Kidney capillary endothelial cell (primary cell): ENCODE data around the gene TRPM4.
"Not testable (repeated sequence)": the region's sequence is repeated elsewhere in the genome, so short reads cannot be mapped to it uniquely, and the experiment has no call there.

Experiments
- DNase-seq: peaks from one replicate; pipeline ENCODE4 v3.0.0-alpha.2; 2018; ENCODE audit warnings: low spot score

The TRPM4 gene

GRCh38 chr19:49127225-49127624 lies 30.4 kb upstream of the TRPM4 start:
- DNase-seq: not testable (repeated sequence)

DNA sequence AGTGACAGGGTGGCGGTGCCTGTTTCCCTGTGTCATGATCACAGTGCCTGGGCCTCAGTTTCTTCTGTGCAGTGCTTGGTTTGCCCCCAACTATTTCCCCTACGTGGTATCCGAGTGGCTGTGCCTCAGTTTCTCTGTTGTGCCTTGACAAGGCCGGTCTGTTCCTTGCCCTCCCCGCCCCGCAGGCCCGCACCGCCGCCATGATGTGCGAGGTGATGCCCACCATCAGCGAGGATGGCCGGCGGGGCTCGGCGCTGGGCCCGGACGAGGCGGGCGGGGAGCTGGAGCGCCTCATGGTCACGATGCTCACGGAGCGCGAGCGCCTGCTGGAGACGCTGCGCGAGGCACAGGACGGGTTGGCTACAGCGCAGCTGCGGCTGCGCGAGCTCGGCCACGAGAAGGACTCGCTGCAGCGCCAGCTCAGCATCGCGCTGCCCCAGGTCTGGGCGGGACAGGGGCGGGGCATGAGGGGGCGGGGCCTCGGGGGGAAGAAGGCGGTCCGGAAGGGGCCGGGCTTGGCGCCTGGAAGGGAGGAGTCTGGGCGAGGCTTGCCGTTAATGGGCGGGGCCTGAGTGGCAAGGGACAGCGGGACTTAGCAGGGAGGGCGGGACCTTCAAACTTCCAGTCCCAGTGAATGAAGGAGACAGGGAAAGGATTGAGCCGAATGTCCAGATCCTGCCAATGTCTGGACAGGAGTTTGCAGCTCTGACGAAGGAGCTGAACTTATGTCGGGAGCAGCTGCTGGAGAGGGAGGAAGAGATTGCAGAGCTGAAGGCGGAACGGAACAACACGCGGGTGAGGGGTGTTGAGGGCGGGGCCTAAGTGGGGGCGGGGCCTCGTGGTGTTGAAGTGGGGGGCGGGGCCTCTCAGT lies 29.7 kb upstream of the TRPM4 start:
- DNase-seq: peak; percentile 95

DNA sequence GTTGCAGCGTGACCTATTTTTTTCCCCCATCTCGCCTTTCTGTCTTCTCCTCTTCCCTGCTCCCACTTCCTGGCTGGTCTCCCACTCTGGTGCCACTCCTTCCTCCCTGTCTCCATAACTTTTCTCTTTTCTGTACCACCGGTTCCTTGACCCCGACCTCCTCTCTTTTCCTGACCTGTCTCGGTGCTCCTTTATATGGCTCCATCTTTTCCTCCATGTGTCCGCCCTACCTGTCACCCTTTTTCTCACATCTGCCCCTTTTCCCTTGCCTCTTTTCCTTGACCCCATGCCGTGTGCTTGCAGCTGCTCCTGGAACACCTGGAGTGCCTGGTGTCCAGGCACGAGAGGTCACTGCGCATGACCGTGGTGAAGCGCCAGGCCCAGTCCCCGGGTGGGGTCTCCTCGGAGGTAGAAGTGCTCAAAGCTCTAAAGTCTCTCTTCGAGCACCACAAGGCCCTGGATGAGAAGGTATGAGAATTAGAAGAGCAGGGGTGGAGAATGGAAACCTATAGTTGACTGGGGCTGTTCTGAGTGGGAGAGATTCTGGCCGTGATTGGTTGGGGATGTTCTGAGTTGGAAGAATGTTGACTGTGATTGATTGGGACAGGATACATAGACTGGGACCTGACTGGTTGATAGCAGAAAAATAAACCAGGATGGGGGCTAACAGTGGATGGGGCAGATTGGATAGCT lies 28.9 kb upstream of the TRPM4 start:
- DNase-seq: no peak

DNA sequence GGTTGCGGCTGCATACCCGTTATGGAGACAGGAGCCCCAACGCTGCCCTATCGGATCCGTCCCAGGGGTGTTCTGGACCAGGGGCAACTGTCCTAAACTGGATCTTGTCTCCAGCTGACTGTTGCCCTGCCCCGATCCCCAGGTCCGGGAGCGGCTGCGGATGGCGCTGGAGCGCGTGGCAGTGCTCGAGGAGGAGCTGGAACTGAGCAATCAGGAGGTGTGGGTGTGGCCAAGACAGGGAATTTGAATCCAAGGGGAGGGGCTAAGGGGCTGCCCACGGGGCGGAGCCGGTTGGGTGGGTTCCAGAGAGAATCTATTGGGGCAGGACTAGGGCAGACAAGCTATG lies 28.4 kb upstream of the TRPM4 start:
- DNase-seq: no peak

DNA sequence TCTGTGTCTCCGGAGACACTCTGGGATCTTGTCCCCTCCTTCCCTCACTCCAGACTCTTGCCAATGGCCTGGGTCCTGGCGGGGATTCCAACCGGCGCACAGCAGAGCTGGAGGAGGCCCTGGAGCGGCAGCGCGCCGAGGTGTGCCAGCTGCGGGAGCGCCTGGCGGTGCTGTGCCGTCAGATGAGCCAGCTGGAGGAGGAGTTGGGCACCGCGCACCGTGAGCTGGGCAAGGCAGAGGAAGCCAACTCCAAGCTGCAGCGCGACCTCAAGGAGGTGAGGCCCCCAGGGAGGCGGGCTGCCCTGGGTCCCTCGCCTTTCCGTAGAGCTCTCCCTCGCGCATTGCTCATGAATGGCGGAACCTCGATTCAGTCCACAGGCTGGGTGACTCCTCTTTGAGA lies 27.3 kb upstream of the TRPM4 start:
- no peak for DNase-seq

GRCh38 chr19:49132974-49133609 lies 24.5 kb upstream of the TRPM4 start:
- no peak for DNase-seq

GRCh38 chr19:49133621-49134454 lies 23.8 kb upstream of the TRPM4 start:
- no peak for DNase-seq

DNA sequence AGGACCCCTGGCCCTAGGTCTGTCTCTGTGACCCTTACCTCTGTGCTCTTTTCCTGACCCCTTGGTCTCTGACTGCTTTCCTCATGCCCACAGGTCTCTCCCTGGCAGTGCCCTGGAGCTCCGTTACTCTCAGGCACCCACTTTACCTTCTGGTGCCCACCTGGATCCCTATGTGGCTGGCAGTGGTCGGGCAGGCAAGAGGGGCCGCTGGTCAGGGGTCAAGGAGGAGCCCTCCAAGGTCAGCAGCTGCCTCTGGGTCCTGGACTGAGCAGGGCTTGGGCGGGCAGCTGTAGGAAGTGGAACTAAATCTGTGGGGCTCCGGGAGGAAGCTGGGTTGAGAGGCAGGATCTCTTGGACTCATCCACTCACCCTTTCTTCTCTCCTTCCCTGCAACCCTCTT lies 21.9 kb upstream of the TRPM4 start:
- no peak for DNase-seq

GRCh38 chr19:49136771-49137171 lies 20.8 kb upstream of the TRPM4 start:
- no peak for DNase-seq

- DNase-seq: no peak
Observed at GRCh38 chr19:49140951-49141350, 16.6 kb upstream of the TRPM4 start.

DNA sequence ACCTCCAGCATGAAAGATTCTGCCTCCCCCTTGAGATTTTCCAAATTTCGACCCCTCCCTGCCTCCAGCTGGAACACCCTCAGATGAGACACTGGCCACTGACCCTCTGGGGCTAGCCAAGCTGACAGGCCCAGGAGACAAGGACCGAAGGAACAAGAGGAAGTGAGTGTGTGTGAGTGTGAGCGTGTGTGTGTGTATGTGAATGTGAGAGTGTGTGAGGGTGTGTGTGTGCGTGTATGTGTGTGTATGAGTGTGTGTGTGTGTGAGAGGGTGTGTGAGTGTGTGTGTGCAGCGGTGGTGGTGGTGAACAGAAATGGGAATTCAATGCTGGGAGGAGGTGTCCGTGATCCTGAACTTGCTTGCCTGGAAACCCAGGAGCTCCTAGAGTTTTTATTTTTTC lies 16.2 kb upstream of the TRPM4 start:
- no peak for DNase-seq

GRCh38 chr19:49142866-49143335 lies 14.7 kb upstream of the TRPM4 start:
- peak; percentile 83 for DNase-seq

DNA sequence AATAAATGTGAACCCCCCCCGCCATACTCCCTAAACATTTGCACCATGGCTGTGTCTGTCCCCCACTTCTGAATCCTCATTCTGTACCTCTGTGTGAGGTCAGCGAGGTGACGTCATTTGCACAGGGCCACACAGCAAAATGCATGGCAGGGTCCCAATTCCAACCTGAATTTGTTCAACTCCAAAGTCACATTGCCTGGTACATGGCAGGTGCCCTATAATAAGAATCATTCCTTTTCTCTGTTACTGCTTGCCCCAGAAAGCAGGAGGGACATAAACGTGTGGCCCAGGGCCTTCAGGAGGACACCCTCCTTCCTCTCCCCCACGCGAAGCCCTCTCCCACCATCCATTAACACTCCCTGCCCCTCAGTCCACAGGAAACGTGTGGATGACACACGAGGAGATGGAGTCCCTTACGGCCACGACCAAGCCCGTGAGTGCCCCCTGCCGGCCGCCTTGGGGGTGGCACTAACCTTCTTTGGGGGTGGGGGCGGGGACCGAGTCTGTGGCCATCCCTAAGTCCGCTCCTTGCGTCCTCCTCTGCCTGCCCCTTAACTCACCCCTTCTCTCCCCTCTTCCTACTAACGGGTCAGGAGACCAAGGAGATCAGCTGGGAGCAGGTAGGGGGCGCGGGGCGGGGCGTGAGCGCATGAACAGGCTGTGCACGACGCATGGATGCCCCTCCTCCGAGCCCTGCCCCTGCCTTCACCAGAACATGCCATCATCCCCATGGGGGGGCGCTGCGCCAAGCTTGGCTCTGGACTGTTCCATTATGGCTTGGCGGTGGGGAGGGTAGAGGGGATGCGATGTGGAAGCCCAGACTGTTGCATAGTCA lies 11.8 kb upstream of the TRPM4 start:
- DNase-seq: peak; percentile 78

DNA sequence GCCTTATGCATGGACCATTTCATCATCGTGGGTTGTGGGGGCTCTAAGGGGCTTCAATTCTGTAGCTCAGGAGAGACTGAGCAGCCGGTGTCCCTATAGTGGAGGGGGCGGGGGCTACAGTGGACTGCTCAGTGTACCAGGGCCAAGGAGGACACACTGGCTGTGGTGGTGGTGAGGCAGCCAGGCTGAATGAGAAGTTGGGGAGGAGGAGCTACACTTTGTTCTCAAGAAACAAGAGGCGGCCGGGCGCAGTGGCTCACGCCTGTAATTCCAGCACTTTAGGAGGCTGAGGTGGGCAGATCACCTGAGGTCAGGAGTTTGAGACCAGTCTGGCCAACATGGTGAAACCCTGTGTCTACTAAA lies 11.2 kb upstream of the TRPM4 start:
- DNase-seq: not testable (repeated sequence)

GRCh38 chr19:49148044-49148682 lies 9.4 kb upstream of the TRPM4 start:
- no peak for DNase-seq

DNA sequence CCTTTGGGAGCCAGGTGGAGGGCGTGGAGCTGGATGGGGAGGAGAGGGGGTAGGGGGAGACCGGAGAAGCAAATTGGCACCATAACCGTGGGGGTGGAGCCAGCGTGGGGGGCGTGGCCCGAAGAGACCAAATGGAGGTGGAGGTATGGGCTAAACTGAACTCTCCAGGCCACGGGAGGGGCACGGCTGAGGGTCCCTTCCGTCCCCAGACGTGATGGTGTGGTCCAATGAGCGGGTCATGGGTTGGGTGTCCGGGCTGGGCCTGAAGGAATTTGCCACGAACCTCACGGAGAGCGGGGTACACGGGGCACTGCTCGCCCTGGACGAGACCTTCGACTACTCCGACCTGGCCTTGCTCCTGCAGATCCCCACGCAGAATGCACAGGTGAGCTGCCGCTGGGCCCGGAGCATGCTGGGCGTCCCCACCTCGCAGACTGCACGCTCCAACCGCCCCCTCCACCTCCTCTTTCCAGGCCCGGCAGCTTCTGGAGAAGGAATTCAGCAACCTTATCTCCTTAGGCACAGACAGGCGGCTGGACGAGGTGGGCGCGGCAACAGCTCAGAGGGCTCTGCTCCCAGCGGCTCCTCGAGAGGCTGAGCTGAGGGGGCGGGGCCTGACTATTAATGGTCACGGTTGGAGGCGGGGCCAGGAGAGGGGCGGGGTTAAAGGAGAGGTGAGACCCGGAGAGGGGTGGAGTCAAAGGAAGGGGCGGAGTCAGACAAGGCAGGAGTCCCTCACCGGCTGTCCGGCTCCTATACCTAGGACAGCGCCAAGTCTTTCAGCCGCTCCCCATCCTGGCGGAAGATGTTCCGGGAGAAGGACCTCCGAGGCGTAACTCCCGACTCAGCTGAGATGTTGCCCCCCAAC lies 8.6 kb upstream of the TRPM4 start:
- DNase-seq: peak; percentile 84

- peak; percentile 77 for DNase-seq
Observed at GRCh38 chr19:49149652-49150105, 7.9 kb upstream of the TRPM4 start.

GRCh38 chr19:49150106-49150943 lies 7.3 kb upstream of the TRPM4 start:
- peak; percentile 63 for DNase-seq

DNA sequence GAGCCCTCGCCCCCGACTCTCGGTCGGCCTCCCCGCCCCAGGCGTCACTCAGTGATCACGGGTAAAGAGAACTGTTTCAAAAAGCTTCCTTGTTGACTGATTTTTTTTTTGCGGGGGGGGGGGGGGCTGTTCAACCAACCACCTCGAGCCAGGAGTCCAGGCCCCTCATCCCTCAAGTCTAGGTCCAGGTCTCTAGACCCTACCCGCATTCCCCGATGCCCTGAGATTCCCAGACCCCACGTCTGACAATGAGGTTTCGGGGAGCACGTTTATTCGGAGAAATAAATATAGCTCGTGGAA lies 6.7 kb upstream of the TRPM4 start:
- DNase-seq: no peak
